ENCODE measurements around the gene BORCS5. TPM values are rescaled to one million over a fixed set of nuclear protein-coding genes. Genes with fewer than 3 reads are reported as not detected.

The BORCS5 gene
- total RNA-seq, 2 donors from 2014 or later, result 35.0 to 48.4 TPM

- DNase-seq, result no peak
- H3K4me3 Mint-ChIP-seq, result no peak overlapping the region
- peaks cover 45% of the 10 kb centered on the region for H3K4me1 Mint-ChIP-seq
- peak overlapping the region; percentile 62 for H3K27ac Mint-ChIP-seq
- ATAC-seq, result no peak
- no peaks in the 10 kb centered on the region for H3K27me3 Mint-ChIP-seq
- H3K36me3 Mint-ChIP-seq (ENCODE audit: low read depth), result peaks cover 12% of the 10 kb centered on the region
- no peaks in the 10 kb centered on the region for H3K9me3 ChIP-seq (ENCODE audit: control insufficient read depth, low read length, poor library complexity, severe bottlenecking)
Observed at GRCh38 chr12:12365446-12365802, 8.5 kb downstream of the BORCS5 start.

GRCh38 chr12:12365931-12366431 is 9.1 kb downstream of the BORCS5 start:
- peaks cover 12% of the 10 kb centered on the region for H3K36me3 Mint-ChIP-seq (ENCODE audit: low read depth)
- H3K9me3 ChIP-seq (ENCODE audit: control insufficient read depth, low read length, poor library complexity, severe bottlenecking), result no peaks in the 10 kb centered on the region
- H3K4me1 Mint-ChIP-seq, result peaks cover 45% of the 10 kb centered on the region
- ATAC-seq (peak; percentile 49), DNase-seq (no peak)
- no peak overlapping the region for H3K4me3 Mint-ChIP-seq
- peak overlapping the region; percentile 62 for H3K27ac Mint-ChIP-seq
- H3K27me3 Mint-ChIP-seq, result no peaks in the 10 kb centered on the region

GRCh38 chr12:12366701-12367481 is 10.0 kb downstream of the BORCS5 start:
- H3K9me3 ChIP-seq (ENCODE audit: control insufficient read depth, low read length, poor library complexity, severe bottlenecking), result no peaks in the 10 kb centered on the region
- no peak for ATAC-seq
- Mint-ChIP-seq H3K27ac (no peak overlapping the region), H3K4me1 (peaks cover 39% of the 10 kb centered on the region), H3K36me3 (ENCODE audit: low read depth) (peaks cover 8% of the 10 kb centered on the region), H3K27me3 (no peaks in the 10 kb centered on the region), H3K4me3 (no peak overlapping the region)
- DNase-seq, result no peak

GRCh38 chr12:12367482-12367998 is 10.7 kb downstream of the BORCS5 start:
- DNase-seq, result no peak
- no peaks in the 10 kb centered on the region for H3K9me3 ChIP-seq (ENCODE audit: control insufficient read depth, low read length, poor library complexity, severe bottlenecking)
- Mint-ChIP-seq H3K36me3 (ENCODE audit: low read depth) (peaks cover 8% of the 10 kb centered on the region), H3K4me1 (peaks cover 36% of the 10 kb centered on the region), H3K4me3 (no peak overlapping the region), H3K27me3 (no peaks in the 10 kb centered on the region), H3K27ac (peak overlapping the region; percentile 1)
- no peak for ATAC-seq

GRCh38 chr12:12372946-12373722 is 16.3 kb downstream of the BORCS5 start:
- no peaks in the 10 kb centered on the region for H3K27me3 Mint-ChIP-seq
- ATAC-seq, result no peak
- H3K36me3 Mint-ChIP-seq (ENCODE audit: low read depth), result peaks cover 13% of the 10 kb centered on the region
- peaks cover 23% of the 10 kb centered on the region for H3K4me1 Mint-ChIP-seq
- H3K4me3 Mint-ChIP-seq, result no peak overlapping the region
- DNase-seq, result no peak
- peak overlapping the region; percentile 45 for H3K27ac Mint-ChIP-seq
- no peaks in the 10 kb centered on the region for H3K9me3 ChIP-seq (ENCODE audit: control insufficient read depth, low read length, poor library complexity, severe bottlenecking)

- peak overlapping the region; percentile 58 for H3K4me3 Mint-ChIP-seq
- H3K27me3 Mint-ChIP-seq, result no peaks in the 10 kb centered on the region
- peak overlapping the region; percentile 98 for H3K27ac Mint-ChIP-seq
- peaks cover 13% of the 10 kb centered on the region for H3K36me3 Mint-ChIP-seq (ENCODE audit: low read depth)
- no peaks in the 10 kb centered on the region for H3K9me3 ChIP-seq (ENCODE audit: control insufficient read depth, low read length, poor library complexity, severe bottlenecking)
- peaks cover 34% of the 10 kb centered on the region for H3K4me1 Mint-ChIP-seq
- ATAC-seq, result peak; percentile 44
- DNase-seq, result no peak
Observed at GRCh38 chr12:12376646-12377448, 20.0 kb downstream of the BORCS5 start.

GRCh38 chr12:12378616-12379015 is 21.7 kb downstream of the BORCS5 start:
- Mint-ChIP-seq H3K27me3 (no peaks in the 10 kb centered on the region), H3K27ac (peak overlapping the region; percentile 98), H3K4me3 (peak overlapping the region; percentile 43), H3K36me3 (ENCODE audit: low read depth) (peaks cover 6% of the 10 kb centered on the region), H3K4me1 (peaks cover 32% of the 10 kb centered on the region)
- DNase-seq (no peak), ATAC-seq (no peak)
- peaks cover 3% of the 10 kb centered on the region for H3K9me3 ChIP-seq (ENCODE audit: control insufficient read depth, low read length, poor library complexity, severe bottlenecking)

GRCh38 chr12:12379831-12380730 is 23.2 kb downstream of the BORCS5 start:
- peak; percentile 88 for ATAC-seq
- Mint-ChIP-seq H3K27me3 (no peaks in the 10 kb centered on the region), H3K36me3 (ENCODE audit: low read depth) (peaks cover 10% of the 10 kb centered on the region), H3K27ac (peak overlapping the region; percentile 98), H3K4me3 (peak overlapping the region; percentile 72), H3K4me1 (peaks cover 42% of the 10 kb centered on the region)
- H3K9me3 ChIP-seq (ENCODE audit: control insufficient read depth, low read length, poor library complexity, severe bottlenecking), result peaks cover 3% of the 10 kb centered on the region
- peak in 2 of 3 donors; percentile 22 to 30 for DNase-seq

GRCh38 chr12:12380949-12381593 is 24.2 kb downstream of the BORCS5 start:
- ATAC-seq, result no peak
- no peak for DNase-seq
- H3K4me1 Mint-ChIP-seq, result peaks cover 45% of the 10 kb centered on the region
- H3K4me3 Mint-ChIP-seq, result peak overlapping the region; percentile 2
- H3K27ac Mint-ChIP-seq, result peak overlapping the region; percentile 98
- H3K36me3 Mint-ChIP-seq (ENCODE audit: low read depth), result peaks cover 10% of the 10 kb centered on the region
- H3K9me3 ChIP-seq (ENCODE audit: control insufficient read depth, low read length, poor library complexity, severe bottlenecking), result peaks cover 3% of the 10 kb centered on the region
- no peaks in the 10 kb centered on the region for H3K27me3 Mint-ChIP-seq

GRCh38 chr12:12381982-12382381 is 25.1 kb downstream of the BORCS5 start:
- no peaks in the 10 kb centered on the region for H3K27me3 Mint-ChIP-seq
- no peak for DNase-seq
- H3K4me1 Mint-ChIP-seq, result peaks cover 45% of the 10 kb centered on the region
- H3K36me3 Mint-ChIP-seq (ENCODE audit: low read depth), result peaks cover 10% of the 10 kb centered on the region
- H3K9me3 ChIP-seq (ENCODE audit: control insufficient read depth, low read length, poor library complexity, severe bottlenecking), result peaks cover 3% of the 10 kb centered on the region
- ATAC-seq, result no peak
- no peak overlapping the region for H3K4me3 Mint-ChIP-seq
- peak overlapping the region; percentile 98 for H3K27ac Mint-ChIP-seq

GRCh38 chr12:12384571-12385340 is 27.9 kb downstream of the BORCS5 start:
- H3K4me3 Mint-ChIP-seq, result peak overlapping the region; percentile 84
- H3K9me3 ChIP-seq (ENCODE audit: control insufficient read depth, low read length, poor library complexity, severe bottlenecking), result peaks cover 3% of the 10 kb centered on the region
- peak overlapping the region; percentile 98 for H3K27ac Mint-ChIP-seq
- H3K27me3 Mint-ChIP-seq, result no peaks in the 10 kb centered on the region
- H3K36me3 Mint-ChIP-seq (ENCODE audit: low read depth), result peaks cover 7% of the 10 kb centered on the region
- H3K4me1 Mint-ChIP-seq, result peaks cover 38% of the 10 kb centered on the region
- ATAC-seq (peak; percentile 27), DNase-seq (no peak)
